MM.1S (cell line): ENCODE data around the gene SYTL3.

ENCODE experiments used
- EZH2 ChIP-seq: fragments of 300-600 bp; sonication (generic); optimal IDR thresholded peaks from 2 replicates; pipeline ENCODE3; 2017; ENCODE audit warnings: low read depth, mild to moderate bottlenecking, antibody characterized with exemption, low read length, mixed read lengths
- EZH2phosphoT487 ChIP-seq: fragments of 300-600 bp; sonication (generic); IDR thresholded peaks from 2 replicates; pipeline ENCODE4 v1.6.1; 2018; ENCODE audit warnings: antibody characterized with exemption, low read length
- TF ChIP-seq, protein P1 (sequence below): fragments of 300-600 bp; sonication (generic); IDR thresholded peaks from 2 replicates; pipeline ENCODE4 v1.5.1; 2016; ENCODE audit warnings: antibody characterized with exemption, low read length, mixed read lengths

DNA sequence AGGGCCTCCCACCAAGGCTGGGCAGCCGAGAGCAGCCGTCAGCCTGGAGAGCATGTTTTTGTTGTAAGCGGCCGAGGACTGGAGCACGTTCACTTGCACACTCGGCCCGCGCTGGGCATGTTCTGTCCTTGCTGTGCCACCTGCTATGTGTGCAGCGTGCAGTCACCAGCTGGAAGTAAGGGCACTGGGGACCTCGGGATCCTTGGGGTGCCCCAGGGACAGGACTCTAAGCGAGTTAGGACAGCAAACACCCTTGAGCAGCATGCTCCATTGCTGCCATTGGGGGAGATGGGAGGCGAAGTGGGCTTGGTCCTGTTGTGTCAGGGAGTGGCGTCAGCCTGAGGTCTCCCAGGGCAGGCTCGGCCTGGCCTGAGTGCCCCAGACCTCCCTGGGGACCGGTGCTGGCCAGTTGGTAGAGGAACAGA lies 24.0 kb upstream of the SYTL3 start:
- TF ChIP-seq, protein P1, sequence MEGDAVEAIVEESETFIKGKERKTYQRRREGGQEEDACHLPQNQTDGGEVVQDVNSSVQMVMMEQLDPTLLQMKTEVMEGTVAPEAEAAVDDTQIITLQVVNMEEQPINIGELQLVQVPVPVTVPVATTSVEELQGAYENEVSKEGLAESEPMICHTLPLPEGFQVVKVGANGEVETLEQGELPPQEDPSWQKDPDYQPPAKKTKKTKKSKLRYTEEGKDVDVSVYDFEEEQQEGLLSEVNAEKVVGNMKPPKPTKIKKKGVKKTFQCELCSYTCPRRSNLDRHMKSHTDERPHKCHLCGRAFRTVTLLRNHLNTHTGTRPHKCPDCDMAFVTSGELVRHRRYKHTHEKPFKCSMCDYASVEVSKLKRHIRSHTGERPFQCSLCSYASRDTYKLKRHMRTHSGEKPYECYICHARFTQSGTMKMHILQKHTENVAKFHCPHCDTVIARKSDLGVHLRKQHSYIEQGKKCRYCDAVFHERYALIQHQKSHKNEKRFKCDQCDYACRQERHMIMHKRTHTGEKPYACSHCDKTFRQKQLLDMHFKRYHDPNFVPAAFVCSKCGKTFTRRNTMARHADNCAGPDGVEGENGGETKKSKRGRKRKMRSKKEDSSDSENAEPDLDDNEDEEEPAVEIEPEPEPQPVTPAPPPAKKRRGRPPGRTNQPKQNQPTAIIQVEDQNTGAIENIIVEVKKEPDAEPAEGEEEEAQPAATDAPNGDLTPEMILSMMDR = no peak
- no peak for TF ChIP-seq EZH2
- no peak for TF ChIP-seq EZH2phosphoT487
